CD4-positive, CD25-positive, alpha-beta regulatory T cell (primary cell): ENCODE results near the gene NET1. TPM values are rescaled to one million over a fixed set of nuclear protein-coding genes. Genes with fewer than 3 reads are reported as not detected.

Source experiments
- ATAC-seq, 2 donors: fragments of 150-1000 bp; cut with Tn5 transposase; one replicate each; pipeline ENCODE4 v1.10.0; 2021; ENCODE audit warnings: low read depth in 2 of 2, moderate number of reproducible peaks in 2 of 2, moderate library complexity in 1 of 2
- DNase-seq, 3 donors: peaks; one replicate each; pipeline versions ENCODE4 v3.0.0 to v3.0.0-alpha.2; 2012 to 2022; ENCODE audit warnings: mixed read lengths in 1 of 3
- H3K27ac ChIP-seq: one replicate; pipeline ENCODE4 v1.7.0; 2013; ENCODE audit warnings: mild to moderate bottlenecking, low read length; ENCODE audit not compliant: insufficient read depth, poor library complexity, severe bottlenecking
- H3K27me3 ChIP-seq: one replicate; pipeline ENCODE4 v1.7.0; 2013; ENCODE audit warnings: low read length; ENCODE audit not compliant: control insufficient read depth, insufficient read depth
- H3K36me3 ChIP-seq: one replicate; pipeline ENCODE4 v1.7.0; 2013; ENCODE audit warnings: mild to moderate bottlenecking, low read length, moderate library complexity; ENCODE audit not compliant: control insufficient read depth, insufficient read depth
- H3K4me1 ChIP-seq: 2 replicates; pipeline ENCODE4 v1.7.0; 2013; ENCODE audit warnings: mild to moderate bottlenecking, low read length; ENCODE audit not compliant: insufficient read depth, control insufficient read depth, poor library complexity, severe bottlenecking
- H3K4me3 ChIP-seq: one replicate; pipeline ENCODE4 v1.7.0; 2013; ENCODE audit warnings: low read depth, mild to moderate bottlenecking, low read length, moderate library complexity
- H3K9me3 ChIP-seq, 2 experiments: 1 replicate in 1 of 2; 2 replicates in 1 of 2; pipeline ENCODE4 v1.7.0; 2013; ENCODE audit warnings: low read length in 2 of 2, mild to moderate bottlenecking in 1 of 2, moderate library complexity in 1 of 2; ENCODE audit not compliant: control insufficient read depth in 2 of 2
- H3K27ac Mint-ChIP-seq, 3 donors: one replicate each; pipeline ENCODE4 v1.8.0; 2020 to 2022; ENCODE audit warnings: mild to moderate bottlenecking in 3 of 3, mixed read lengths in 3 of 3, moderate library complexity in 2 of 3
- H3K27me3 Mint-ChIP-seq: one replicate; pipeline ENCODE4 v1.8.0; 2022; ENCODE audit warnings: mild to moderate bottlenecking, mixed read lengths
- H3K36me3 Mint-ChIP-seq: one replicate; pipeline ENCODE4 v1.8.0; 2020; ENCODE audit warnings: mixed read lengths
- H3K4me1 Mint-ChIP-seq, 4 donors: one replicate each; pipeline ENCODE4 v1.8.0; 2020 to 2022; ENCODE audit warnings: mixed read lengths in 4 of 4, mild to moderate bottlenecking in 1 of 4
- H3K4me3 Mint-ChIP-seq, 4 donors: one replicate each; pipeline ENCODE4 v1.8.0; 2020 to 2022; ENCODE audit warnings: mild to moderate bottlenecking in 4 of 4, mixed read lengths in 4 of 4, moderate library complexity in 3 of 4
- H3K9me3 Mint-ChIP-seq, 7 donors: one replicate each; pipeline ENCODE4 v1.8.0; 2020 to 2022; ENCODE audit warnings: mixed read lengths in 7 of 7, mild to moderate bottlenecking in 3 of 7, moderate library complexity in 2 of 7
- polyA plus RNA-seq, 4 donors: library from polyadenylated mRNA; unstranded; fragments of 300-500 nt; fragmentation: Illumina TruSeq; gene quantifications; one replicate each; pipeline ENCODE4 v1.2.3, GENCODE V29; 2021
- total RNA-seq: library from RNA; stranded (reverse); gene quantifications from one replicate; pipeline ENCODE4 v1.2.3, GENCODE V29; 2022

Gene NET1
- total and polyA plus RNA-seq, 5 donors from 2014 or later, result 11.3 to 27.7 (median 14.9) TPM

DNA sequence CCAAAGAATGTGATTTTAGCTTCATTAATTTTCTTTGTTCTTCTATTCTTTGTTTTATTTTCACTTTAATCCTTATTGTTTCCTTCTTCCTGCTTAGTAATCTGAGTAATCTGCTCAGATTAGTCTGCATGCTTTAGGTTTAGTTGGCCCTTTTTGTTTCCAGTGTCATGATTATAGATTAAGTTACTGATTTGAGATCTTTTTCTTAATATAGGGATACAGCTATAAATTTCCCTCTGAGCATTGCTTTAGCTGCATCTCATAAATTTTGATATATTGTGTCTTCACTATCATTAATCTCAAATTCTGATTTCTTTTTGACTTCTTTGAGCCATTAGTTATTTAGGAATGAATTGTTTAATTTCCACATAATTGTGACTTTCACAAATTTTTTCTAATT lies 6.2 kb downstream of the NET1 start:
- Histone ChIP-seq H3K36me3 (no peaks in the 10 kb centered on the region), H3K9me3 (peaks cover 5 to 7% of the 10 kb centered on the region in 2 experiments), H3K27ac (no peak overlapping the region), H3K4me3 (no peak overlapping the region), H3K4me1 (no peaks in the 10 kb centered on the region), H3K27me3 (no peaks in the 10 kb centered on the region)
- H3K27me3 Mint-ChIP-seq, result peaks cover 4% of the 10 kb centered on the region
- no peak overlapping the region for H3K4me3 Mint-ChIP-seq
- H3K36me3 Mint-ChIP-seq, result peaks cover 3% of the 10 kb centered on the region
- no peak for ATAC-seq
- no peak overlapping the region for H3K27ac Mint-ChIP-seq
- peaks cover 0 to 24% (median 8%) of the 10 kb centered on the region in 7 donors for H3K9me3 Mint-ChIP-seq
- H3K4me1 Mint-ChIP-seq, result no peaks in the 10 kb centered on the region
- DNase-seq, result no peak

DNA sequence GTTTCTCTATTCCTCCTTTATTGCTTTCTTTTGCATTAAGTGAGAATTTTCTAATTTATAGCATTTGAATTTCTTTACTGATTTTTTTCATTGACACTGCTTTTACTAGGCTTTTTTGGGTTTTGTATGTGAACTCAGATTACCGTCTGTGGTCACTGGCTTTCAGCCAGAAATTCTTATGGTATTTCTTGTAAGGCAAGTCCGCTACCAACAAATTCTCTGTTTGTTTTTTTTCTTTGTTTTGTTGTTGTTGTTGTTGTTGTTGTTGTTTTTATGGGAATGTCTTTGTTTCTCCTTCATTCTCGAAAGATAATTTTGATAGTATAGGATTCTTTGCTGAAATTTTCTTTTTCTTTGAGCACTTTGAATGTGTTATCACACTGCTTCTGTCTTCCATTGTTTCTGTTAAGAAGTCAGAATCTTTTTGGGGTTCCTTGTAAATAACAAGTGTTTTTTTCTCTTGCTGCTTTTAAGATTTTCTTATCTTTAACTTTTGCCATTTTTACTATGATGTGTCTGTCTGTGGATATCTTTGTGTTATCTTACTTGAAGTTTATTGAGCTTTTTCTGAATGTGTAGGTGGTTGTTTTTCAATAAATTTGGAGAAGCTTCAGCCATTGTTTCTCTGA lies 7.2 kb downstream of the NET1 start:
- peaks cover 0 to 24% (median 8%) of the 10 kb centered on the region in 7 donors for H3K9me3 Mint-ChIP-seq
- no peak overlapping the region for H3K4me3 Mint-ChIP-seq
- Histone ChIP-seq H3K9me3 (peaks cover 5 to 7% of the 10 kb centered on the region in 2 experiments), H3K4me3 (no peak overlapping the region), H3K36me3 (no peaks in the 10 kb centered on the region), H3K27ac (no peak overlapping the region), H3K4me1 (no peaks in the 10 kb centered on the region), H3K27me3 (no peaks in the 10 kb centered on the region)
- peaks cover 4% of the 10 kb centered on the region for H3K27me3 Mint-ChIP-seq
- no peak for DNase-seq
- no peaks in the 10 kb centered on the region for H3K4me1 Mint-ChIP-seq
- no peak for ATAC-seq
- H3K36me3 Mint-ChIP-seq, result peaks cover 3% of the 10 kb centered on the region
- H3K27ac Mint-ChIP-seq, result no peak overlapping the region

GRCh38 chr10:5423771-5424170 lies 11.4 kb downstream of the NET1 start:
- H3K9me3 Mint-ChIP-seq, result peaks cover 0 to 16% (median 2%) of the 10 kb centered on the region in 7 donors
- ATAC-seq (no peak), DNase-seq (no peak)
- Histone ChIP-seq H3K27ac (no peak overlapping the region), H3K36me3 (no peaks in the 10 kb centered on the region), H3K9me3 (peaks cover 1 to 5% of the 10 kb centered on the region in 2 experiments), H3K4me3 (no peak overlapping the region), H3K4me1 (no peaks in the 10 kb centered on the region), H3K27me3 (no peaks in the 10 kb centered on the region)
- H3K36me3 Mint-ChIP-seq, result peaks cover 3% of the 10 kb centered on the region
- no peak overlapping the region for H3K27ac Mint-ChIP-seq
- no peak overlapping the region for H3K4me3 Mint-ChIP-seq
- H3K4me1 Mint-ChIP-seq, result peaks cover 0 to 5% (median 0%) of the 10 kb centered on the region in 4 donors
- H3K27me3 Mint-ChIP-seq, result no peaks in the 10 kb centered on the region

- no peaks in the 10 kb centered on the region for H3K27me3 ChIP-seq
- no peak overlapping the region for H3K4me3 ChIP-seq
- no peak overlapping the region for H3K27ac Mint-ChIP-seq
- H3K36me3 Mint-ChIP-seq, result peaks cover 3% of the 10 kb centered on the region
- no peaks in the 10 kb centered on the region for H3K27me3 Mint-ChIP-seq
- H3K9me3 ChIP-seq, result no peaks in the 10 kb centered on the region
- H3K27ac ChIP-seq, result no peak overlapping the region
- DNase-seq, result no peak
- no peak for ATAC-seq
- H3K36me3 ChIP-seq, result no peaks in the 10 kb centered on the region
- peaks cover 0 to 6% (median 0%) of the 10 kb centered on the region in 7 donors for H3K9me3 Mint-ChIP-seq
- H3K4me1 ChIP-seq, result no peaks in the 10 kb centered on the region
- no peak overlapping the region for H3K4me3 Mint-ChIP-seq
- peaks cover 0 to 5% (median 0%) of the 10 kb centered on the region in 4 donors for H3K4me1 Mint-ChIP-seq
Measured at GRCh38 chr10:5424751-5425150, 12.4 kb downstream of the NET1 start.

GRCh38 chr10:5428133-5428532 lies 15.8 kb downstream of the NET1 start:
- peaks cover 5% of the 10 kb centered on the region for H3K27me3 Mint-ChIP-seq
- Histone ChIP-seq H3K27ac (no peak overlapping the region), H3K4me3 (no peak overlapping the region), H3K4me1 (no peaks in the 10 kb centered on the region), H3K27me3 (no peaks in the 10 kb centered on the region), H3K9me3 (no peaks in the 10 kb centered on the region), H3K36me3 (no peaks in the 10 kb centered on the region)
- H3K9me3 Mint-ChIP-seq, result peaks cover 0 to 3% (median 0%) of the 10 kb centered on the region in 7 donors
- peaks cover 0 to 5% (median 0%) of the 10 kb centered on the region in 4 donors for H3K4me1 Mint-ChIP-seq
- H3K27ac Mint-ChIP-seq, result peak overlapping the region in 1 of 3 donors; percentile 49
- no peak overlapping the region for H3K4me3 Mint-ChIP-seq
- DNase-seq (no peak), ATAC-seq (no peak)
- H3K36me3 Mint-ChIP-seq, result peaks cover 6% of the 10 kb centered on the region

DNA sequence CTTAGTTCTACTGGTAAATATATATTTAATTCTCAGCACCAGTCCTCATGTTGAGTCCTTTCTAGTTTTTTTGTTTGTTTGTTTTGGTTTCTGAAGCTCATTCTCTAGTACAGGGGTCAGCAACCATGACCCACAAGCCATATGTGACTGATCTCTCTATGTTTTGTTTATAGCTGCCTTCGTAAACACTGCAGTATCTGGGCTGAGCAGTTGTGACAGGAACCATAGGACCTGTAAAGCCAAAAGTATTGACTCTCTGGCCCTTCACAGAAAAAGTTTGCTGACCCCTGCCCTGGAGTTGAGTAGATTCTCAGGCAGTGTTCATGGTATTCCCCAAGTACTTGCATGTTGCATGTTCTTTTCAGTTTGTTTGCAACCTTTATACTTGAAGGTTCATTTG lies 20.8 kb downstream of the NET1 start:
- peaks cover 6% of the 10 kb centered on the region for H3K36me3 Mint-ChIP-seq
- H3K4me1 Mint-ChIP-seq, result peaks cover 4 to 16% (median 10%) of the 10 kb centered on the region in 4 donors

DNA sequence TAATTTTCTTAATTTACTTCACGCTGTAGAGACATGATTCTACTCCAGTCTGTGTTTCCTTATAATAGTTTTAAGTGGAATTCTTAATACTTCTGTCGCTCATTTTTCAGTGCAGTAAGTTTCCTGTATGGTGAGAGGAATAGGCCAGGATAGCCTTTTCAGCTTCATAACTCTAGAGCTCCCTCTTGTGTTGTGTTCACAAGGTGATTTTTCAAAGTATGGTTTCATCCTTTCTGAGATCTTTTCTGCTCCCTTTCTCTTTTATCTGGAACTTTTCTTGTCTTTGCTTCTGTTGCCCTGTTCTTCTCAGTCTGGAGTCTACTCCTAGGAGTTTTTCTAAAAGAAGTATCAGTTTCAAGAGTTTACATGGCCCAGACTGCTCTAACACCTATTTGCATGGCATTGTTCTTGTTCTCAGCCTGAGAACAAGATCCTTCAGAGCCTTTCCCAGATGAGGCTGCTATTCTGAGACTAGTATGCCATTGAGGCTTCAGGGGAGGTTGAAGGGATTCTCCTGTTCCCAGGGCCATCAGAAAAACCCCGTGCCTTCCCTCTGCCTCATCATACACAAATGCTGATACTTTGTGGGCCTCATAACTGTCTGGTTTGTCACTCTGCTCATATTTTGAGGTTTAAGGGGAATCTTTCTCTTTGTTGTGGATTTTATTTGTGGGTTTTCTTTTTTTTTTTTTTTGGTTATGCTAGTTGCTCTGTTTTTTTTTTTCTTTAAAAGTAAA lies 21.8 kb downstream of the NET1 start:
- H3K27ac ChIP-seq, result no peak overlapping the region
- H3K36me3 ChIP-seq, result no peaks in the 10 kb centered on the region
- peaks cover 6% of the 10 kb centered on the region for H3K4me1 ChIP-seq
- DNase-seq (peak in 2 of 3 donors; percentile 30 to 58), ATAC-seq (peak in 1 of 2 donors; percentile 45)
- H3K4me3 ChIP-seq, result no peak overlapping the region
- Mint-ChIP-seq H3K36me3 (peaks cover 6% of the 10 kb centered on the region), H3K4me3 (peak overlapping the region in 1 of 4 donors; percentile 51), H3K4me1 (peaks cover 4 to 16% (median 10%) of the 10 kb centered on the region in 4 donors), H3K9me3 (peaks cover 0 to 3% (median 0%) of the 10 kb centered on the region in 7 donors), H3K27me3 (peaks cover 5% of the 10 kb centered on the region), H3K27ac (peak overlapping the region in 2 of 3 donors; percentile 26 to 34)
- H3K9me3 ChIP-seq, result no peaks in the 10 kb centered on the region
- H3K27me3 ChIP-seq, result no peaks in the 10 kb centered on the region

More for the DNA sequence above, 20.8 kb downstream of the NET1 start:
- Histone ChIP-seq H3K4me1 (peaks cover 6% of the 10 kb centered on the region), H3K9me3 (no peaks in the 10 kb centered on the region), H3K36me3 (no peaks in the 10 kb centered on the region), H3K4me3 (no peak overlapping the region), H3K27ac (no peak overlapping the region), H3K27me3 (no peaks in the 10 kb centered on the region)
- H3K9me3 Mint-ChIP-seq, result peaks cover 0 to 3% (median 0%) of the 10 kb centered on the region in 7 donors
- DNase-seq, result no peak
- peaks cover 5% of the 10 kb centered on the region for H3K27me3 Mint-ChIP-seq
- no peak for ATAC-seq
- no peak overlapping the region for H3K4me3 Mint-ChIP-seq
- H3K27ac Mint-ChIP-seq, result no peak overlapping the region
